ENCODE data around the gene ARHGAP15. TPM values are rescaled to one million over a fixed set of nuclear protein-coding genes. Genes with fewer than 3 reads are reported as not detected.

Gene ARHGAP15
- total RNA-seq, 1 experiment from 2014 or later: 0.17 TPM

- DNase-seq (ENCODE audit: extremely low read depth, low read depth): no peak
Observed at GRCh38 chr2:143383016-143383415, 253.8 kb downstream of the ARHGAP15 start.

GRCh38 chr2:143384111-143384510, 254.9 kb downstream of the ARHGAP15 start:
- DNase-seq (ENCODE audit: extremely low read depth, low read depth): no peak

- DNase-seq (ENCODE audit: extremely low read depth, low read depth): no peak
Observed at GRCh38 chr2:143390171-143390570, 261.0 kb downstream of the ARHGAP15 start.

- no peak for DNase-seq (ENCODE audit: extremely low read depth, low read depth)
Observed at GRCh38 chr2:143392358-143392757, 263.1 kb downstream of the ARHGAP15 start.

- DNase-seq (ENCODE audit: extremely low read depth, low read depth): no peak
Observed at GRCh38 chr2:143394062-143394461, 264.8 kb downstream of the ARHGAP15 start.

GRCh38 chr2:143397884-143398614, 268.8 kb downstream of the ARHGAP15 start:
- DNase-seq (ENCODE audit: extremely low read depth, low read depth): peak; percentile 8

GRCh38 chr2:143398781-143399180, 269.6 kb downstream of the ARHGAP15 start:
- DNase-seq (ENCODE audit: extremely low read depth, low read depth): no peak

GRCh38 chr2:143399631-143400069, 270.4 kb downstream of the ARHGAP15 start:
- DNase-seq (ENCODE audit: extremely low read depth, low read depth): peak; percentile 2

GRCh38 chr2:143401861-143402260, 272.6 kb downstream of the ARHGAP15 start:
- no peak for DNase-seq (ENCODE audit: extremely low read depth, low read depth)

- DNase-seq (ENCODE audit: extremely low read depth, low read depth): no peak
Observed at GRCh38 chr2:143402451-143402850, 273.2 kb downstream of the ARHGAP15 start.

GRCh38 chr2:143410082-143410897, 281.1 kb downstream of the ARHGAP15 start:
- no peak for DNase-seq (ENCODE audit: extremely low read depth, low read depth)

- no peak for DNase-seq (ENCODE audit: extremely low read depth, low read depth)
Observed at GRCh38 chr2:143415571-143415970, 286.4 kb downstream of the ARHGAP15 start.

GRCh38 chr2:143417428-143417827, 288.2 kb downstream of the ARHGAP15 start:
- no peak for DNase-seq (ENCODE audit: extremely low read depth, low read depth)

- no peak for DNase-seq (ENCODE audit: extremely low read depth, low read depth)
Observed at GRCh38 chr2:143420313-143420712, 291.1 kb downstream of the ARHGAP15 start.

GRCh38 chr2:143422681-143423080, 293.5 kb downstream of the ARHGAP15 start:
- no peak for DNase-seq (ENCODE audit: extremely low read depth, low read depth)

- DNase-seq (ENCODE audit: extremely low read depth, low read depth): no peak
Observed at GRCh38 chr2:143425896-143426295, 296.7 kb downstream of the ARHGAP15 start.

- no peak for DNase-seq (ENCODE audit: extremely low read depth, low read depth)
Observed at GRCh38 chr2:143426296-143426695, 297.1 kb downstream of the ARHGAP15 start.

- DNase-seq (ENCODE audit: extremely low read depth, low read depth): no peak
Observed at GRCh38 chr2:143428700-143429099, 299.5 kb downstream of the ARHGAP15 start.

- no peak for DNase-seq (ENCODE audit: extremely low read depth, low read depth)
Observed at GRCh38 chr2:143429932-143430679, 300.9 kb downstream of the ARHGAP15 start.

GRCh38 chr2:143431316-143431715, 302.1 kb downstream of the ARHGAP15 start:
- no peak for DNase-seq (ENCODE audit: extremely low read depth, low read depth)

GRCh38 chr2:143433251-143433650, 304.0 kb downstream of the ARHGAP15 start:
- DNase-seq (ENCODE audit: extremely low read depth, low read depth): peak; percentile 12
